ENCODE data around the gene HS6ST2.

The HS6ST2 gene

DNA sequence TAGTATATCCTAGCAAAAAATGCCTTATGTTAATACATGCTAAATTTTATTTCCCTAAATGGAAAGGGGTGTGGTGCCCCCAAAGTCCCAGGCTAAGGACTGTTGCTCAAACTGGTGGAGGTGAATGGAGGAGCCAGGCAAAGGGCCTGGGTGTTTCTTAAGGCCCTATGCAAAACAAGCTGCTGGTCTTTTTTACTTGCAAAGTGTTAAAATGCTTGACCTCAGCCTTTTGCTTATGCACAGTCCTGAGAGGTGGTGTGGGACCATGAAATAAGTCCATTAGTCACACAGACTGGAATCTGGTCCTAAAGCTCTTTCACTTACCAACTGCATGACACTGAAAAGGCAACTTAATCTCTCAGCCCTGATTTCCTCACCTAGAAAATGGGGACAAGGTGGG lies 246.1 kb downstream of the HS6ST2 start:
- Histone ChIP-seq H3K4me1 (ENCODE audit: control insufficient read depth, insufficient read depth, low read length, unreplicated experiment) (no peaks in the 10 kb centered on the region), H3K27ac (ENCODE audit: low read depth, low read length) (no peak overlapping the region), H3K79me2 (ENCODE audit: control insufficient read depth, insufficient read depth, low read length, unreplicated experiment) (no peaks in the 10 kb centered on the region), H3K27me3 (ENCODE audit: insufficient read depth, low read length) (no peaks in the 10 kb centered on the region), H2AFZ (ENCODE audit: low read length, unreplicated experiment) (no peak overlapping the region), H3K36me3 (ENCODE audit: insufficient read depth, low read length) (no peaks in the 10 kb centered on the region), H3K4me3 (ENCODE audit: low read depth, low read length) (no peak overlapping the region)

DNA sequence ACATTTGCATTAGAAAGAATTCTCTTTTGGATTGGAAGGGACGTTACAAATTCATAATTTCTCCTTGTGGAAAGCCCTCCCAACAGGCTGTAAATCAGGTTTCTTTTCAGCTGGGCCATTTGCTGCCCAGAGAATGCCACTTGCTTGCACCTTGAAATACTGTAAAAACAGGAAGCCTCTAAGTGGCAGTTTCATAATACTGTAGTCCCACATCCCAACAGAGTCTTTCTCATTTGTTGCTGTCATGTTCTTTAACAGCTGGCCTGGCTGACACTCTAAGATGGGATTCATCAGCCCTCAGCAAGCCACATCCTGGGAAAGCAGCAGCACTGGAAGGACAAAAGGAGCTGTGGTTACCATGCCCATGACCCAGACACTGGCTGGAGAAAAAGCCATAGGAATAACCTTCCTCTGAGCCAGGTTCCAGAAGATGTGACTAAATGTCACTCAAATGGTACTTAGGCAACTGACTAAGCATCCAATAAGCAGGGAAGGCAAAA lies 247.7 kb downstream of the HS6ST2 start:
- no peak overlapping the region for H3K27ac ChIP-seq (ENCODE audit: low read depth, low read length)
- H3K79me2 ChIP-seq (ENCODE audit: control insufficient read depth, insufficient read depth, low read length, unreplicated experiment) = no peaks in the 10 kb centered on the region
- H2AFZ ChIP-seq (ENCODE audit: low read length, unreplicated experiment) = no peak overlapping the region
- H3K4me1 ChIP-seq (ENCODE audit: control insufficient read depth, insufficient read depth, low read length, unreplicated experiment) = no peaks in the 10 kb centered on the region
- no peaks in the 10 kb centered on the region for H3K36me3 ChIP-seq (ENCODE audit: insufficient read depth, low read length)
- no peak overlapping the region for H3K4me3 ChIP-seq (ENCODE audit: low read depth, low read length)
- no peaks in the 10 kb centered on the region for H3K27me3 ChIP-seq (ENCODE audit: insufficient read depth, low read length)

DNA sequence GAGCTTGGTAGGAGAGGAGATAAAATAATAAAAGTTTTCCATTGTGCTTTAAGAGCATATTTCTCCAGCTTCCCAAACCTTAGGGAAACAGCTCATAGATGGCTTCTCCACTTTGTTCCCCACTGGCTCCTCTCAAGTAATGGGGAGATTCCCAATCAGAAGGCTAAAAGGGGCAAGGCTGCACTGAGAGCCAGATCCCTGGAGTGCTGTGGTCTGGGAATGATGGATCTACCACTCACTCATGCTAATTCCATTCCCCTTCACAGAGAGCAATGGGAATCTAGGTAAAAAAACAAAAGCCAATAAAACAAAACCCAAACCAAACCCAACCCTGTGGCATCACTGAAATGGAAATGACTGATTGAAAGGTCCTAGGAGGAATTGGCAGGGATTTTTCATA lies 249.9 kb downstream of the HS6ST2 start:
- H3K27me3 ChIP-seq (ENCODE audit: insufficient read depth, low read length) = no peaks in the 10 kb centered on the region

DNA sequence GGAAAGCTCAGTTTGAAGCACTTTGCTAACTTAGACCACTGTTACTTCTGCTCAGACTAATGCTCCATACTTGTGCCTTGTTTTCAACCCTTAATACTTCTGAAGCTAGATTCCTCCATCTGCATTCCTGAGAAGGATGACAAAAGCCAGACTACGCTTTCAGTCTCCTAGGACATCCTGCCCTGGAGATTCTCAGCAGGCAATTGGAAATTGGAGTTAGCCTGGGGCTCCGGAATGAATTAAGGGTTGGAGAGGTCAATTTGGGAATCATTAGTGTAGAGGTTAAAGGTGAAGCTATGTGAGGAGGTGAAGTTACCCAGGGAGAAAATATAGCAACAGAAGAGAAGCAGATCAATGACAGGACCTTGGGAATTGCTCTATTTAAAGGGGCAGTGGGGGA lies 253.7 kb downstream of the HS6ST2 start:
- H3K27me3 ChIP-seq (ENCODE audit: insufficient read depth, low read length) = no peaks in the 10 kb centered on the region
- H2AFZ ChIP-seq (ENCODE audit: low read length, unreplicated experiment) = no peak overlapping the region
- H3K79me2 ChIP-seq (ENCODE audit: control insufficient read depth, insufficient read depth, low read length, unreplicated experiment) = no peaks in the 10 kb centered on the region
- H3K4me1 ChIP-seq (ENCODE audit: control insufficient read depth, insufficient read depth, low read length, unreplicated experiment) = no peaks in the 10 kb centered on the region
- no peaks in the 10 kb centered on the region for H3K36me3 ChIP-seq (ENCODE audit: insufficient read depth, low read length)
- no peak overlapping the region for H3K4me3 ChIP-seq (ENCODE audit: low read depth, low read length)
- H3K27ac ChIP-seq (ENCODE audit: low read depth, low read length) = no peak overlapping the region

More for the DNA sequence above, 249.9 kb downstream of the HS6ST2 start:
- Histone ChIP-seq H3K79me2 (ENCODE audit: control insufficient read depth, insufficient read depth, low read length, unreplicated experiment) (no peaks in the 10 kb centered on the region), H3K36me3 (ENCODE audit: insufficient read depth, low read length) (no peaks in the 10 kb centered on the region), H3K27ac (ENCODE audit: low read depth, low read length) (no peak overlapping the region), H2AFZ (ENCODE audit: low read length, unreplicated experiment) (no peak overlapping the region), H3K4me1 (ENCODE audit: control insufficient read depth, insufficient read depth, low read length, unreplicated experiment) (no peaks in the 10 kb centered on the region), H3K4me3 (ENCODE audit: low read depth, low read length) (no peak overlapping the region)

DNA sequence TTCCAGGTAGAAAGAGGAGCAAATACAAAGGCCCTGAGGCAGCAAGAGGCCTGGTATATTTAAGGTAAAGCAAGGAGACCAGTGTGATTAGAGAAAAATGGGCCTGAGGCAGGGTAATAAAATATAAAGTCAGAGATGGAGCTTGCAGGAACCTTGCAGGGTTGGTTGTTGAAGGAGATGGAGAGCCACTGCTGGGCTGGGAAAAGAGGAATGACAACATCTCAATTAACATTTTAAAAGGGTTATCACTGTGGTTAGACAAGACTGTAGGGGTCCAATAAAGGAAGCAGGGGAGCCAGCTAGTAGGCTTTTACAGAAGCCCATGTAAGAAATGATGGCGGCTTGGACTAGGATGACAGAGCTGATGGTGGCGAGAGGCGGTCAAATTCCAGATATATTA lies 264.0 kb downstream of the HS6ST2 start:
- Histone ChIP-seq H3K27me3 (ENCODE audit: insufficient read depth, low read length) (no peaks in the 10 kb centered on the region; the same call in 1 of the 2 replicates), H3K36me3 (ENCODE audit: insufficient read depth, low read length) (no peaks in the 10 kb centered on the region)

DNA sequence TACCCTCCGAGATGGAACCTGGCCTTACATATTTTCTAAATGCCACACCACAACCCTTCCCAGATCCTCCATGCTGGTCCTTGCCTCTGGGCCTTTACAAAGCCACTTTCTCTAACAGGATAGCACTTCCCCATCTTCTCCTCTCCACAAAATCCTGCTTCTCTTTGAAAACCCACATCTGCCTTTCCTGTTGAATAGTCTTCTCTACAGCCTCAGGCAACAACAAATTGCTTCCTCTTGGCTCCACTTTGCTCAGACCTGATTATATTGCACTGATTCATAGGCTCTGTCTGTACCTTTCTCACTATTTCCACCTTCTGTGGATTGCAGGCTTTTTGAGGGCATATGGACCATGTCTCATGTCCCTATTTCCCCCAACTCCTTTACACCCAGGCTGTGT lies 265.9 kb downstream of the HS6ST2 start:
- no peak overlapping the region for H3K27ac ChIP-seq (ENCODE audit: low read depth, low read length)
- H3K36me3 ChIP-seq (ENCODE audit: insufficient read depth, low read length) = no peaks in the 10 kb centered on the region
- no peaks in the 10 kb centered on the region for H3K79me2 ChIP-seq (ENCODE audit: control insufficient read depth, insufficient read depth, low read length, unreplicated experiment)
- no peaks in the 10 kb centered on the region; the same call in 1 of the 2 replicates for H3K27me3 ChIP-seq (ENCODE audit: insufficient read depth, low read length)
- no peak overlapping the region for H3K4me3 ChIP-seq (ENCODE audit: low read depth, low read length)
- no peaks in the 10 kb centered on the region for H3K4me1 ChIP-seq (ENCODE audit: control insufficient read depth, insufficient read depth, low read length, unreplicated experiment)
- no peak overlapping the region for H2AFZ ChIP-seq (ENCODE audit: low read length, unreplicated experiment)

More for the DNA sequence above, 264.0 kb downstream of the HS6ST2 start:
- Histone ChIP-seq H2AFZ (ENCODE audit: low read length, unreplicated experiment) (no peak overlapping the region), H3K4me3 (ENCODE audit: low read depth, low read length) (no peak overlapping the region), H3K27ac (ENCODE audit: low read depth, low read length) (no peak overlapping the region), H3K4me1 (ENCODE audit: control insufficient read depth, insufficient read depth, low read length, unreplicated experiment) (no peaks in the 10 kb centered on the region), H3K79me2 (ENCODE audit: control insufficient read depth, insufficient read depth, low read length, unreplicated experiment) (no peaks in the 10 kb centered on the region)

DNA sequence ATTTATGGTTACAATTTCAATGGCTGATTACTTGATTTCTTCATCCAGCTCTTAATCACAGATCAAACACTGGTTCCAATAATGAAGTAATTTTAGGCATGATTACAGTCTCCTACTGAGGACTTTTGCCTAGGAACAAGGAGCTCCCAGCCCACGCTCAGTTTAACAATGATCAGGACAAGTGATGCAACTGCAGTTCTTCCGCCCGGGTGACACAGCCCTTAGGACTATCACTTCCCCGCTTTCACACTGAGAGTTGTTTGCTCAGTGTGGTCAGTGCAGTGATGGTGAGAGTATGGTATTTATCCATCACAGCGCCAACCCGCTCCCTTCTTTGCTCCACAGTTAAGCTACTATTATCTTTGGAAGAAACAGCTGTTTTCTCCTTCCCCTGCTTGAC lies 266.4 kb downstream of the HS6ST2 start:
- Histone ChIP-seq H3K36me3 (ENCODE audit: insufficient read depth, low read length) (no peaks in the 10 kb centered on the region), H3K79me2 (ENCODE audit: control insufficient read depth, insufficient read depth, low read length, unreplicated experiment) (no peaks in the 10 kb centered on the region), H3K4me1 (ENCODE audit: control insufficient read depth, insufficient read depth, low read length, unreplicated experiment) (no peaks in the 10 kb centered on the region), H2AFZ (ENCODE audit: low read length, unreplicated experiment) (no peak overlapping the region), H3K4me3 (ENCODE audit: low read depth, low read length) (no peak overlapping the region), H3K27me3 (ENCODE audit: insufficient read depth, low read length) (no peaks in the 10 kb centered on the region; the same call in 1 of the 2 replicates), H3K27ac (ENCODE audit: low read depth, low read length) (no peak overlapping the region)

DNA sequence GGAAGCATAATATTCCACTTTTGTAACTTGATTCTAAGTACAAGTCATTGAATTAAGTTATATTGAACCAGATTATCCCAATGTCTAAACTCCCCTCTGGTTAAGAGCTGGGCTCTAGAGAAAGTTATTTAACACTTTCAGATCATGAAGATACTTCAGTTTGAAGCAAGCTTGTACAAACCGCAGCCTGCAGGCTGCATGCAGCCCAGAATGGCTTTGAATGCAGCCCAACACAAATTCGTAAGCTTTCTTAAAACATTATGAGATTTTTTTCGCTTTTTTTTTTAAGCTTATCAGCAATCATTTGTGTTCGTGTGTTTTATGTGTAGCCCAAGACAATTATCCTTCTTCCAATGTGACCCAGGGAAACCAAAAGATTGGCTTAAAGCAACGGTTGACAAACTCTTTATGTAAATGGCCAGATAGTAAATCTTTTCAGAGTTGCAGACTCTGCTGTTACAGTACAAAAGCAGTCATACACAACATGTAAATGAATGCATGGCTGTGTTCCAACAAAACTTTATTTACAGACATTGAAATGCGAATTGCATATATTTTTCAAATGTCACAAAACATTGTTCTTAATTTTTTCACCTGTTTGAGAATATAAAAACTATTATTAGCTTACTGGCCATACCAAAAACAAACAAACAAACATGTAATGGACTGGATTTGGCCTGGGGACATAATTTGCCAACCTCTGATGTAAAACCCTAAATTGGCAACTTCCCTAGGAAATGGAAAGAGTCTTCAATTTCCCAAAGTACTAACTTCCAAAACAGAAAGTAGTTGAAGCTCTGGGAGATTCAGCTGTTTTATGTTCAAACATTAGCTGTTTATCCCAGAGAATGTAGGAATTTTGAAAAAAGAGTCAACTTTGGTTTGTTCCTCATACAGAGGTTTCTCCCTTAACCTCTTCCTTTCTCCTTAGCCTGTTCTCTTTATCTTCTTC lies 268.5 kb downstream of the HS6ST2 start:
- Histone ChIP-seq H3K79me2 (ENCODE audit: control insufficient read depth, insufficient read depth, low read length, unreplicated experiment) (no peaks in the 10 kb centered on the region), H3K4me1 (ENCODE audit: control insufficient read depth, insufficient read depth, low read length, unreplicated experiment) (no peaks in the 10 kb centered on the region), H2AFZ (ENCODE audit: low read length, unreplicated experiment) (no peak overlapping the region), H3K4me3 (ENCODE audit: low read depth, low read length) (no peak overlapping the region), H3K27me3 (ENCODE audit: insufficient read depth, low read length) (no peaks in the 10 kb centered on the region; the same call in 1 of the 2 replicates), H3K27ac (ENCODE audit: low read depth, low read length) (no peak overlapping the region), H3K36me3 (ENCODE audit: insufficient read depth, low read length) (no peaks in the 10 kb centered on the region)

DNA sequence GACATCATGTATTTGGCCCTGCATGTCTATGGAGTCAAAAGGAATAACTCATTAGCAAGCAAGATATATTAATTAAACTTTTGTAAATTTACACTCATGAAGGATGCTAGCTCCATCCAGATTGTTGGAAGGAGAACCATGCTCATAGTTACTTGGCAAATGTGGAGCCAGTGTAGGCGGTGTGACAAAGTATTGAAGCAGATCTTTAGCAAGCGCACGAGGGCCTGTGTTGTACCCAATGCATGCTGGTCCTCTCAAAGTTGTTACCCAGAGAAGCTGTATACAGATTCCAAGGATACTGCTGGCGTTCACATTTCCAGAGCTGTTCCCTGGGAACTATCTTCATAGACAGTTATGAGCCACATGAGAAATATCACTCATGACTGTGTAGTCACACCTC lies 273.2 kb downstream of the HS6ST2 start:
- no peak overlapping the region for H3K27ac ChIP-seq (ENCODE audit: low read depth, low read length)
- H3K36me3 ChIP-seq (ENCODE audit: insufficient read depth, low read length) = no peaks in the 10 kb centered on the region
- no peak overlapping the region for H2AFZ ChIP-seq (ENCODE audit: low read length, unreplicated experiment)
- no peaks in the 10 kb centered on the region for H3K4me1 ChIP-seq (ENCODE audit: control insufficient read depth, insufficient read depth, low read length, unreplicated experiment)
- H3K4me3 ChIP-seq (ENCODE audit: low read depth, low read length) = no peak overlapping the region
- H3K79me2 ChIP-seq (ENCODE audit: control insufficient read depth, insufficient read depth, low read length, unreplicated experiment) = no peaks in the 10 kb centered on the region
- H3K27me3 ChIP-seq (ENCODE audit: insufficient read depth, low read length) = no peaks in the 10 kb centered on the region

DNA sequence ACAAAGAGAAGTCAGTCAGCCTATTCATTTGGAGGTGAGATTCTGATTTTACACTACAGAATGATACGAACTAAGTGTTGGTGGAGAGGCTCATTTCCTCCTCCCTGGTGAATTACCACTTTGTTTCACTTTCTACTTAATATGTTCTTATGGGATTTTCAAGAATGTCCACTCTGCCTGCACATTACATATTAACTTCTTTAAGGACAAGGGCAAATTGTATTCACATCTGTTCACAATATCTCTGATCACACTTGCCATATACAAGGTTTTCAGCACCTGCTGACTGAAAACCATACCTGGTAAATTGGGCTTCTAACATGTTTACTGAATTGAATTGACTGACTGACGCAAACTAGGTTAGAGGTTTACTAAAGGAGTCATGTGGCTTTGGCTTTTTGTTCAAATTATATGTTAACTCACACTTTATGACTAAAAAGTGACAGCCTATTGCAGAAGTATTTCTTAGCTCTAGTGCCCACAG lies 281.2 kb downstream of the HS6ST2 start:
- no peaks in the 10 kb centered on the region for H3K36me3 ChIP-seq (ENCODE audit: insufficient read depth, low read length)
- no peaks in the 10 kb centered on the region for H3K79me2 ChIP-seq (ENCODE audit: control insufficient read depth, insufficient read depth, low read length, unreplicated experiment)
- no peak overlapping the region for H3K4me3 ChIP-seq (ENCODE audit: low read depth, low read length)
- H3K27ac ChIP-seq (ENCODE audit: low read depth, low read length) = no peak overlapping the region
- H3K27me3 ChIP-seq (ENCODE audit: insufficient read depth, low read length) = no peaks in the 10 kb centered on the region
- H2AFZ ChIP-seq (ENCODE audit: low read length, unreplicated experiment) = no peak overlapping the region
- no peaks in the 10 kb centered on the region for H3K4me1 ChIP-seq (ENCODE audit: control insufficient read depth, insufficient read depth, low read length, unreplicated experiment)

All from ACC112 (cell line).